Measurements from ENCODE around the gene ERN1.

Gene ERN1

DNA sequence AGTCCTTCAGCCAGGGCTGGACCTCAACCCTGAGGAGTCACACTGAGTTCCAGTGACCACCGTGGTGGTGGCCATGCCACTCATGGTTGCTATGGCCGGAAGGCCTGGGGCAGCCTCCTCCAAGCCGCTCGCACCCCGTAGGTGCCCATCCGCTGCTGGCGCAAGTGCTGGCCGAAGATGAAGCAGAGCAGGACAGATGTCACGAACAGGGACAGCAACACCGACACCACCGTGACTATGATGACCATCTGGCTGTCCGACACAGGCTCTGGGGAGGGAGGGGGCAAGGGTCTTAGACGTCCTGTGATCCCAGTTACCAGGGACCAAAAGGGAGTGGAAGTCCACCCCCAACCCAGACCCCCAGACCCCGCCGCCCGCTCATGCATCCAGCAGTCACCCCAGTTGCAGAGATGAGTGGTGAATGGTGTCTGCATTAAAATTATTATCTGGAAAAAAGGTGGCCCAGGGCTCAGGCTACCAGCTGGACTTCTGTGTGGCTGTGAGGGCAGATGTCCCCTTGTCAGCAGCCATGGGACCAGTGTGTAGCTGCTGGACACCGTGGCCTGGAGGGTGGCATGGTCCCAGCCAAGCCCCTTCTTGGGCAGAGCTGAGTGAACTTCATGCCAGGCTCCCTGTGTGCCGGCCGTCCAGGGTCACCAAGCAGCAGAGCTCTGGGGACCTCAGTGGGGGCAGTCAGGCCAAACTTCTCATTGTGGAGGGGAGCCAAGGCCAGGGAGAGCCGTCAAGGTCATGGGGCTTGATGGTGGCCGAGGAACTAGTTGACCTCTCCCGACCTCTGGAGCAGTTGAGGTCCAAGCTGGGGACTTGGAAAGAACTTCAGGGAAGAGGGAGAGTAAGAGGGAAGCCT, 127.1 kb downstream of the ERN1 start:
- H3K14ac ChIP-seq (ENCODE audit: low read length) = no peak overlapping the region
- H3K27ac ChIP-seq (ENCODE audit: low read depth, low read length) = no peak overlapping the region
- no peak overlapping the region for H3K4me2 ChIP-seq (ENCODE audit: low read length)
- H3K79me2 ChIP-seq (ENCODE audit: control insufficient read depth, insufficient read depth, low read length, poor library complexity) = no peaks in the 10 kb centered on the region
- H3K4ac ChIP-seq (ENCODE audit: low read depth, low read length) = no peak overlapping the region
- DNase-seq = no peak
- H4K12ac ChIP-seq (ENCODE audit: low read depth, low read length) = no peak overlapping the region
- H2AK5ac ChIP-seq (ENCODE audit: low read length) = no peak overlapping the region
- H3K4me1 ChIP-seq (ENCODE audit: control insufficient read depth in 1 of 2, insufficient read depth in 2 of 2, low read length in 2 of 2) = peaks cover 2 to 5% of the 10 kb centered on the region in 2 experiments
- H3K9me3 ChIP-seq (ENCODE audit: insufficient read depth, low read depth, low read length) = peaks cover 6% of the 10 kb centered on the region
- H2BK12ac ChIP-seq (ENCODE audit: low read length) = no peak overlapping the region
- H3K79me1 ChIP-seq (ENCODE audit: low read length) = peaks cover 2% of the 10 kb centered on the region
- no peak overlapping the region for H4K8ac ChIP-seq (ENCODE audit: low read depth, low read length)
- no peak overlapping the region for H3K23ac ChIP-seq (ENCODE audit: low read length)
- H3K27me3 ChIP-seq (ENCODE audit: insufficient read depth, low read length) = no peaks in the 10 kb centered on the region
- H2AFZ ChIP-seq (ENCODE audit: insufficient read depth, low read length, poor library complexity) = no peak overlapping the region
- no peak overlapping the region for H2BK5ac ChIP-seq (ENCODE audit: low read depth, low read length, poor library complexity)
- H4K91ac ChIP-seq (ENCODE audit: low read depth, low read length) = no peak overlapping the region
- no CpG with 5 or more reads among the region's 22 CpGs for WGBS (ENCODE audit: extremely low coverage, insufficient coverage, insufficient read length)
- no peak overlapping the region for H3K9ac ChIP-seq (ENCODE audit: low read length)
- no peak overlapping the region for H3K4me3 ChIP-seq (ENCODE audit: low read depth, low read length)
- H3K36me3 ChIP-seq (ENCODE audit: control insufficient read depth in 1 of 2, insufficient read depth in 2 of 2, low read length in 2 of 2) = no peaks in the 10 kb centered on the region
- H2BK120ac ChIP-seq (ENCODE audit: insufficient read depth, low read length, poor library complexity) = no peak overlapping the region
- H3K18ac ChIP-seq (ENCODE audit: low read length) = no peak overlapping the region

DNA sequence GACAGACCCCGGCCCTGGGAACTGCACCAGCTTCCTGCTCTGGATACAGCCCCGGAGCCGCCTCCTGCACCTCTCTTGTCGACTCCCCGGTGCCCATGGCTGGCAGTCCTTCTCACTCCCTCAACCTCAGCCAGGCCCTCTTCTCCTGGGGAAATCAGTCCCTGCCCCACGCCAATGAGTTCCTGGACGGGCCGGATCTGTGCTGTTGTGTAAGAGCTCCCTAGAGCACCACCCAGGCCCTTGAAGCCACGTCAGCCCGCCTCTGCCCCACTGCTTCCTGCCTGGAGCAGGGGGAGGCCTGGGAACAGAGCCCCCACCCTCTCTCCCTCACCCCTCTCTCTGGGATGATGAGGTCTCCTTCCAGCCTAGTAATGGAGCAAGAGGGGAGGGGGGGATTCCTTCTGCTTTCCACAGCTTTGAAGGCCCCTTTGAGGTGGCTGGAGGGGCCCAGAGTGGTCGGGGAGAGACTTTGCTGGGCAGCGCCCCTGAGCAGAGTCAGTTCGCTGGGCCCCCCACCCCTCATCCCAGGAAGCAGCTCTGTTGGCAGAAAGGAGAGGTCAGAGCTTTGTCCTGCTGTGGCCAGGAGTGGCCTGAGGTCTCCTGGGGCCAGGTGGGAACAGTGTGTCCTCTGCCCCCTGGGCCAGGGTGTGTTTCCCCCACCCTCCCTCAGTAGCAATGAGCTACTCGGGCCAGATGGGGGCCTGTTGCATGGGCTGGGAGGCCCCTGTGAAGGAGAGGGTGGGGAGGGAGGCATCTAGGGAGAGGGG, 128.0 kb downstream of the ERN1 start:
- Histone ChIP-seq H3K9me3 (ENCODE audit: insufficient read depth, low read depth, low read length) (peaks cover 6% of the 10 kb centered on the region), H3K4me2 (ENCODE audit: low read length) (no peak overlapping the region), H4K12ac (ENCODE audit: low read depth, low read length) (no peak overlapping the region), H2AFZ (ENCODE audit: insufficient read depth, low read length, poor library complexity) (no peak overlapping the region), H3K27ac (ENCODE audit: low read depth, low read length) (no peak overlapping the region), H3K36me3 (ENCODE audit: control insufficient read depth in 1 of 2, insufficient read depth in 2 of 2, low read length in 2 of 2) (no peaks in the 10 kb centered on the region), H2BK5ac (ENCODE audit: low read depth, low read length, poor library complexity) (no peak overlapping the region), H3K4ac (ENCODE audit: low read depth, low read length) (no peak overlapping the region), H2AK5ac (ENCODE audit: low read length) (no peak overlapping the region), H4K8ac (ENCODE audit: low read depth, low read length) (no peak overlapping the region), H3K27me3 (ENCODE audit: insufficient read depth, low read length) (no peaks in the 10 kb centered on the region), H3K18ac (ENCODE audit: low read length) (no peak overlapping the region), H3K23ac (ENCODE audit: low read length) (no peak overlapping the region), H3K4me3 (ENCODE audit: low read depth, low read length) (no peak overlapping the region), H3K14ac (ENCODE audit: low read length) (no peak overlapping the region), H3K79me1 (ENCODE audit: low read length) (peaks cover 2% of the 10 kb centered on the region), H3K4me1 (ENCODE audit: control insufficient read depth in 1 of 2, insufficient read depth in 2 of 2, low read length in 2 of 2) (peaks cover 8 to 12% of the 10 kb centered on the region in 2 experiments), H2BK120ac (ENCODE audit: insufficient read depth, low read length, poor library complexity) (no peak overlapping the region), H4K91ac (ENCODE audit: low read depth, low read length) (no peak overlapping the region), H2BK12ac (ENCODE audit: low read length) (no peak overlapping the region), H3K9ac (ENCODE audit: low read length) (no peak overlapping the region), H3K79me2 (ENCODE audit: control insufficient read depth, insufficient read depth, low read length, poor library complexity) (no peaks in the 10 kb centered on the region)
- no peak for DNase-seq
- no CpG with 5 or more reads among the region's 14 CpGs for WGBS (ENCODE audit: extremely low coverage, insufficient coverage, insufficient read length)

DNA sequence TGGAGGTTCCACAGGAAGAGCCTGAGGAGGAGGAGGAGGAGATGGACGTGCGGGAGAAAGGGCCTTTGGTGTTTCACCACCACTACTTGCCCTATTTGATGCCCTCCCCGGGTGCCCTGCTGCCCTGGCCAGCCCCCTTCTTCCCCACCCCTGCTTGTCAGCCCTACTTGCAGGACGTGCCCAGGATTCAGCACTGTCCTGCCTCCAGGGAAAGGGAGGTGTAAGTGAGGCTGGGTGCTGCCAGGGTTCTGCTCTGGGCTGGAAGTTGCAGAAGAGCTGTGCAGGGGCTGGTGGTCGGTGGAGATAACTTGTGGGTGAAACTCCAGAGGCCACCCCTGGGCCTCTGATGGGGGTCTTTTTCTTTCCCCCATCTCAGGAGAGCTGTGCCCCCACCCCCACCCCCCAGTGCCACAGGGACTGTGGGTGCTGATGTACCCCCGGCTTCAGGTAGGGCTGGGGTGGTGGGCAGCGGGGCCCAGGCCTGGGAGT, 128.8 kb downstream of the ERN1 start:
- H4K8ac ChIP-seq (ENCODE audit: low read depth, low read length) = no peak overlapping the region
- no peak overlapping the region for H2AK5ac ChIP-seq (ENCODE audit: low read length)
- H3K4ac ChIP-seq (ENCODE audit: low read depth, low read length) = no peak overlapping the region
- DNase-seq = no peak
- H3K27ac ChIP-seq (ENCODE audit: low read depth, low read length) = no peak overlapping the region
- no peaks in the 10 kb centered on the region for H3K27me3 ChIP-seq (ENCODE audit: insufficient read depth, low read length)
- no peak overlapping the region for H3K9ac ChIP-seq (ENCODE audit: low read length)
- H2BK120ac ChIP-seq (ENCODE audit: insufficient read depth, low read length, poor library complexity) = no peak overlapping the region
- no peak overlapping the region for H2BK5ac ChIP-seq (ENCODE audit: low read depth, low read length, poor library complexity)
- H3K36me3 ChIP-seq (ENCODE audit: control insufficient read depth in 1 of 2, insufficient read depth in 2 of 2, low read length in 2 of 2) = no peaks in the 10 kb centered on the region
- no peak overlapping the region for H4K12ac ChIP-seq (ENCODE audit: low read depth, low read length)
- no peak overlapping the region for H3K23ac ChIP-seq (ENCODE audit: low read length)
- no peak overlapping the region for H2BK12ac ChIP-seq (ENCODE audit: low read length)
- no peaks in the 10 kb centered on the region for H3K79me2 ChIP-seq (ENCODE audit: control insufficient read depth, insufficient read depth, low read length, poor library complexity)
- peaks cover 2% of the 10 kb centered on the region for H3K79me1 ChIP-seq (ENCODE audit: low read length)
- H4K91ac ChIP-seq (ENCODE audit: low read depth, low read length) = no peak overlapping the region
- peaks cover 8 to 12% of the 10 kb centered on the region in 2 experiments for H3K4me1 ChIP-seq (ENCODE audit: control insufficient read depth in 1 of 2, insufficient read depth in 2 of 2, low read length in 2 of 2)
- no peak overlapping the region for H3K14ac ChIP-seq (ENCODE audit: low read length)
- WGBS (ENCODE audit: extremely low coverage, insufficient coverage, insufficient read length) = no CpG with 5 or more reads among the region's 7 CpGs
- H3K9me3 ChIP-seq (ENCODE audit: insufficient read depth, low read depth, low read length) = peaks cover 6% of the 10 kb centered on the region
- H2AFZ ChIP-seq (ENCODE audit: insufficient read depth, low read length, poor library complexity) = no peak overlapping the region
- no peak overlapping the region for H3K4me2 ChIP-seq (ENCODE audit: low read length)
- H3K18ac ChIP-seq (ENCODE audit: low read length) = no peak overlapping the region
- no peak overlapping the region for H3K4me3 ChIP-seq (ENCODE audit: low read depth, low read length)

DNA sequence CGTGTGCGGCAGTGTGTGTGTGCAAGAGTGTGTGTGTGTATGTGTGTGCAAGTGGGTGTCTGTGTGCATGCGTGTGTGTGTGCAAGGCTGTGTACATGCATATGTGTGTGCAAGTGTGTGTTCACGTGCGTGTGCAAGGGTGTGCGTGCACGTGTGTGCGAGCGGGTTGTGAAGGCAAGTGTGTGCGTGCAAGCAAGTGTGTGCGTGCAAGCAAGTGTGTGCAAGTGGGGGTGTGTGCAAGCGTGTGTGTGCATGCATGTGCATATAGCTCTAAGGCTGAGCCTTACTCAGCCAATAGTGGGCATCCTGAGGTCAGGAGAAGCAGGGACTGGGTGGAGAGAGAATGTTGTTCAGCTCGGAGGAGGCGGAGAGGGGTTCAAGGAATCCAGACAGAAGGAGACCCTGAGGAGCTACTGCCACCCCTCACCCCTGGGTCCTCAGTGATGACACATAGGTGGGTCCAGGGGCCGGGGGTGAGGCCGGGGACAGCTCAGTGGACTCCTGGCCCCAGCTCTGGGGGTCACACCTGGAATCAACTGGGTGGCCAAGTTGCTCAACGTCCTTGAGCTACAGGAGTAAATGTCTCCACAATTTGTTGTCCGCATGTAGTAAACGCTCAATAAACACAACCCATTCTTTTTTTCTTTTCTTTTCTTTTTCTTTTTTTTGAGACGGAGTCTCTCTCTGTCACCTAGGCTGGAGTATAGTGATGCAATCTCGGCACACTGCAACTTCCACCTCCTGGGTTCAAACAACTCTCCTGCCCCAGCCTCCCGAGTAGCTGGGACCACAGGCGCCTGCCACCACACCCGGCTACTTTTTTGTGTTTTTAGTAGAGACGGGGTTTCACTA, 130.0 kb downstream of the ERN1 start:
- Histone ChIP-seq H3K18ac (ENCODE audit: low read length) (no peak overlapping the region), H2AFZ (ENCODE audit: insufficient read depth, low read length, poor library complexity) (no peak overlapping the region), H3K9me3 (ENCODE audit: insufficient read depth, low read depth, low read length) (peaks cover 6% of the 10 kb centered on the region), H4K12ac (ENCODE audit: low read depth, low read length) (no peak overlapping the region), H3K27me3 (ENCODE audit: insufficient read depth, low read length) (no peaks in the 10 kb centered on the region), H3K27ac (ENCODE audit: low read depth, low read length) (no peak overlapping the region), H4K91ac (ENCODE audit: low read depth, low read length) (no peak overlapping the region), H3K4me2 (ENCODE audit: low read length) (no peak overlapping the region), H3K23ac (ENCODE audit: low read length) (no peak overlapping the region), H2BK120ac (ENCODE audit: insufficient read depth, low read length, poor library complexity) (no peak overlapping the region), H3K79me1 (ENCODE audit: low read length) (peaks cover 2% of the 10 kb centered on the region), H3K36me3 (ENCODE audit: control insufficient read depth in 1 of 2, insufficient read depth in 2 of 2, low read length in 2 of 2) (no peaks in the 10 kb centered on the region), H3K4me1 (ENCODE audit: control insufficient read depth in 1 of 2, insufficient read depth in 2 of 2, low read length in 2 of 2) (peaks cover 8 to 12% of the 10 kb centered on the region in 2 experiments), H3K14ac (ENCODE audit: low read length) (no peak overlapping the region), H3K4ac (ENCODE audit: low read depth, low read length) (no peak overlapping the region), H3K4me3 (ENCODE audit: low read depth, low read length) (no peak overlapping the region), H4K8ac (ENCODE audit: low read depth, low read length) (no peak overlapping the region), H2BK12ac (ENCODE audit: low read length) (no peak overlapping the region), H2AK5ac (ENCODE audit: low read length) (no peak overlapping the region), H3K79me2 (ENCODE audit: control insufficient read depth, insufficient read depth, low read length, poor library complexity) (no peaks in the 10 kb centered on the region), H3K9ac (ENCODE audit: low read length) (no peak overlapping the region), H2BK5ac (ENCODE audit: low read depth, low read length, poor library complexity) (no peak overlapping the region)
- WGBS (ENCODE audit: extremely low coverage, insufficient coverage, insufficient read length) = no CpG with 5 or more reads among the region's 25 CpGs
- no peak for DNase-seq
